Measurements from ENCODE around the gene URB2.

The URB2 gene

GRCh38 chr1:229690662-229691061 lies 64.6 kb downstream of the URB2 start:
- peak; percentile 1 for DNase-seq (ENCODE audit: extremely low spot score)
- no peak for TF ChIP-seq HDGF (IDR thresholded peaks at IDR 0.05; ENCODE audit: borderline replicate concordance)
- TF ChIP-seq NFRKB (IDR thresholded peaks at IDR 0.05), result no peak
- CTCF ChIA-PET, result no interaction called here
- POLR2A ChIA-PET, result no interaction called here

GRCh38 chr1:229691362-229691761 lies 65.3 kb downstream of the URB2 start:
- POLR2A ChIA-PET, result no interaction called here
- TF ChIP-seq ELF4 (IDR thresholded peaks at IDR 0.05), result no peak
- TF ChIP-seq PKNOX1 (IDR thresholded peaks at IDR 0.05), result no peak
- no peak for TF ChIP-seq SP1 (IDR thresholded peaks at IDR 0.05)
- no peak for TF ChIP-seq FOXA1 (IDR thresholded peaks at IDR 0.05)
- TF ChIP-seq LEF1 (IDR thresholded peaks at IDR 0.05; ENCODE audit: borderline replicate concordance), result no peak
- no peak for TF ChIP-seq L3MBTL2 (conservative IDR thresholded peaks at IDR 0.05)
- no peak for TF ChIP-seq SUZ12 (IDR thresholded peaks at IDR 0.05)
- TF ChIP-seq TARDBP (IDR thresholded peaks at IDR 0.05), result no peak
- TF ChIP-seq BHLHE40 (IDR thresholded peaks at IDR 0.05; ENCODE audit: borderline replicate concordance), result no peak
- TF ChIP-seq ZNF384 (IDR thresholded peaks at IDR 0.05), result no peak
- TF ChIP-seq HDGF (IDR thresholded peaks at IDR 0.05; ENCODE audit: borderline replicate concordance), result no peak
- CTCF ChIA-PET, result no interaction called here
- peak; percentile 2 for DNase-seq (ENCODE audit: extremely low spot score)

GRCh38 chr1:229693129-229693900 lies 67.3 kb downstream of the URB2 start:
- ChIA-PET POLR2A (no interaction called here), CTCF (no interaction called here)
- TF ChIP-seq BHLHE40 (IDR thresholded peaks at IDR 0.05; ENCODE audit: borderline replicate concordance) (no peak), ARNT (IDR thresholded peaks at IDR 0.05) (no peak), L3MBTL2 (conservative IDR thresholded peaks at IDR 0.05) (no peak), HDGF (IDR thresholded peaks at IDR 0.05; ENCODE audit: borderline replicate concordance) (no peak), FOXK2 (IDR thresholded peaks at IDR 0.05) (no peak), ELF4 (IDR thresholded peaks at IDR 0.05) (no peak), NFRKB (IDR thresholded peaks at IDR 0.05) (no peak), SP1 (IDR thresholded peaks at IDR 0.05) (no peak), TARDBP (IDR thresholded peaks at IDR 0.05) (no peak), LEF1 (IDR thresholded peaks at IDR 0.05; ENCODE audit: borderline replicate concordance) (no peak), ZNF384 (IDR thresholded peaks at IDR 0.05) (no peak), FOXM1 (IDR thresholded peaks at IDR 0.05; ENCODE audit: borderline replicate concordance) (no peak), PKNOX1 (IDR thresholded peaks at IDR 0.05) (no peak), CTBP1 (IDR thresholded peaks at IDR 0.05; ENCODE audit: borderline replicate concordance) (no peak), SUZ12 (IDR thresholded peaks at IDR 0.05) (no peak), FOXA1 (IDR thresholded peaks at IDR 0.05) (no peak)
- DNase-seq (ENCODE audit: extremely low spot score), result peak; percentile 6

- ChIA-PET CTCF (no interaction called here), POLR2A (no interaction called here)
- TF ChIP-seq NFRKB (IDR thresholded peaks at IDR 0.05), result no peak
- no peak for TF ChIP-seq BHLHE40 (IDR thresholded peaks at IDR 0.05; ENCODE audit: borderline replicate concordance)
- no peak for TF ChIP-seq TARDBP (IDR thresholded peaks at IDR 0.05)
- TF ChIP-seq FOXM1 (IDR thresholded peaks at IDR 0.05; ENCODE audit: borderline replicate concordance), result no peak
- TF ChIP-seq HDGF (IDR thresholded peaks at IDR 0.05; ENCODE audit: borderline replicate concordance), result no peak
- no peak for TF ChIP-seq LEF1 (IDR thresholded peaks at IDR 0.05; ENCODE audit: borderline replicate concordance)
- TF ChIP-seq SP1 (IDR thresholded peaks at IDR 0.05), result no peak
- TF ChIP-seq FOXA1 (IDR thresholded peaks at IDR 0.05), result no peak
- no peak for TF ChIP-seq FOXK2 (IDR thresholded peaks at IDR 0.05)
- no peak for TF ChIP-seq ZNF384 (IDR thresholded peaks at IDR 0.05)
- no peak for TF ChIP-seq ELF4 (IDR thresholded peaks at IDR 0.05)
- no peak for TF ChIP-seq SUZ12 (IDR thresholded peaks at IDR 0.05)
- TF ChIP-seq PKNOX1 (IDR thresholded peaks at IDR 0.05), result no peak
- TF ChIP-seq ARNT (IDR thresholded peaks at IDR 0.05), result no peak
- TF ChIP-seq CTBP1 (IDR thresholded peaks at IDR 0.05; ENCODE audit: borderline replicate concordance), result no peak
- no peak for TF ChIP-seq L3MBTL2 (conservative IDR thresholded peaks at IDR 0.05)
- DNase-seq (ENCODE audit: extremely low spot score), result peak; percentile 13
These were observed 68.1 kb downstream of the URB2 start for GRCh38 chr1:229694053-229694693.

- TF ChIP-seq HDGF (IDR thresholded peaks at IDR 0.05; ENCODE audit: borderline replicate concordance) (no peak), ZNF384 (IDR thresholded peaks at IDR 0.05) (no peak), FOXK2 (IDR thresholded peaks at IDR 0.05) (no peak), FOXA1 (IDR thresholded peaks at IDR 0.05) (no peak), BHLHE40 (IDR thresholded peaks at IDR 0.05; ENCODE audit: borderline replicate concordance) (no peak), ARNT (IDR thresholded peaks at IDR 0.05) (no peak)
- DNase-seq (ENCODE audit: extremely low spot score), result peak; percentile 1
- ChIA-PET CTCF (no interaction called here), POLR2A (no interaction called here)
These were observed 70.3 kb downstream of the URB2 start for GRCh38 chr1:229696385-229696784.

GRCh38 chr1:229699613-229700267 lies 73.7 kb downstream of the URB2 start:
- ChIA-PET CTCF (no interaction called here), POLR2A (no interaction called here)
- TF ChIP-seq FOXA1 (IDR thresholded peaks at IDR 0.05), result no peak
- peak; percentile 5 for DNase-seq (ENCODE audit: extremely low spot score)

Measured in HEK293T (cell line).